ENCODE measurements around the gene MACROD2.

- TF ChIP-seq, protein P1, sequence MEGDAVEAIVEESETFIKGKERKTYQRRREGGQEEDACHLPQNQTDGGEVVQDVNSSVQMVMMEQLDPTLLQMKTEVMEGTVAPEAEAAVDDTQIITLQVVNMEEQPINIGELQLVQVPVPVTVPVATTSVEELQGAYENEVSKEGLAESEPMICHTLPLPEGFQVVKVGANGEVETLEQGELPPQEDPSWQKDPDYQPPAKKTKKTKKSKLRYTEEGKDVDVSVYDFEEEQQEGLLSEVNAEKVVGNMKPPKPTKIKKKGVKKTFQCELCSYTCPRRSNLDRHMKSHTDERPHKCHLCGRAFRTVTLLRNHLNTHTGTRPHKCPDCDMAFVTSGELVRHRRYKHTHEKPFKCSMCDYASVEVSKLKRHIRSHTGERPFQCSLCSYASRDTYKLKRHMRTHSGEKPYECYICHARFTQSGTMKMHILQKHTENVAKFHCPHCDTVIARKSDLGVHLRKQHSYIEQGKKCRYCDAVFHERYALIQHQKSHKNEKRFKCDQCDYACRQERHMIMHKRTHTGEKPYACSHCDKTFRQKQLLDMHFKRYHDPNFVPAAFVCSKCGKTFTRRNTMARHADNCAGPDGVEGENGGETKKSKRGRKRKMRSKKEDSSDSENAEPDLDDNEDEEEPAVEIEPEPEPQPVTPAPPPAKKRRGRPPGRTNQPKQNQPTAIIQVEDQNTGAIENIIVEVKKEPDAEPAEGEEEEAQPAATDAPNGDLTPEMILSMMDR (conservative IDR thresholded peaks at IDR 0.05 in 1 of 2, IDR thresholded peaks at IDR 0.05 in 1 of 2; ENCODE audit: extremely low read depth in 1 of 2, insufficient read depth in 1 of 2, low read depth in 1 of 2, low read length in 2 of 2) = no peak
- TF ChIP-seq EZH2 (IDR thresholded peaks at IDR 0.05; ENCODE audit: borderline replicate concordance, low read length) = no peak
Observed at GRCh38 chr20:16098890-16099639, 2103.7 kb downstream of the MACROD2 start.

All from mammary epithelial cell (primary cell).